Activated gamma-delta T cell treated with Interleukin-2 at 50 U/mL for 16 hours (primary cell): Measurements from ENCODE around the gene VIPR2.

Experiments
- DNase-seq: peaks from one replicate; pipeline ENCODE4 v3.0.0-alpha.2; 2020

The VIPR2 gene

DNA sequence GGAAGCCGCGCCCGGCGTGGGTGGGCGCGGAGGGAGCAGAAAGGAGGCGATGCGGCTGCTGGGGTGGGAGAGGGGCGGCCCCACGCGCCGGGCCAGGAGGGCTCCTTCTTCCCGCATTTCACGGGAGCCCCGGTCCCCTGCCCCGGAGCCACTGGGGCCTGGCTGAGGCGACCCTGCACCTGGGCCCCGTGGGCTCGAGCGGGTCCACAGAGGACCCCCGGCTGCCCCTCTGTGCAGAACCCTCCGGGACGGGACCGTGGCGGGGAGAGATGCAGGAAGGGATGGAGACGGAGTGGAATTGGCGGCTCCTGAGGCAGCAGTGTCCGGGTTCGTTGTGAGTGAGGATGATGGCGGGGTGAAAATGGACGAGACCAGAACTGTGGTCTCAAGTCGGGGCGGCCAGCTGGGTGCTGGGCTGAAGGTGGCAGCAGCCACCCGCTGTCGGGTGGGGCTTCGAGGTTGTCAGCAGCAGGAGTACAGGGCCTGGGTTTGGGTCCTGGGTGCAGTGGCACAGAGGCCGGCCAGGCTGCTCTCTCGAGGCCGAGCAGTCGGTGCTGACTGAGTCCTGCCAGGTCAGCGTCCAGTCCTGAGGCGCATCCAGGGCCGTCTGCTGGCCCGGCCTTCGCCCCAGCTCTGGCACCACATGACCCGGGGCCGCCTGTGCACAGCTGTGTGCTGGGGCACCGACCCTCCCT, 80.4 kb downstream of the VIPR2 start:
- no peak for DNase-seq

GRCh38 chr7:159063046-159063840, 81.4 kb downstream of the VIPR2 start:
- no peak for DNase-seq

DNA sequence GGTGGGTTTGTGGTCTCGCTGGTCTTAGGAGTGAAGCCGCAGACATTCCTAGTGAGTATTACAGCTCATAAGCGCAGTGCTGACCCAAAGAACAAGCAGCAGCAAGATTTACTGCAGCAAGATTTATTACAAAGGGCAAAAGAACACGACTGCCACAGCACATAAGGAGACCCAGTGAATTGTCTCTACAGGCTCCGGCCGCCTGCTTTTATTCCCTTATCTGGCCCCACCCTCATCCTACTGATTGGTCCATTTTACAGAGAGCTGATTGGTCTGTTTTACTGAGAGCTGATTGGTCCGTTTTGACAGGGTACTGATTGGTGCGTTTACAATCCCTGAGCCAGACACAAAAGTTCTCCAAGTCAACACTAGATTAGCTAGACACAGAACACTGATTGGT, 82.1 kb downstream of the VIPR2 start:
- no peak for DNase-seq

- no peak for DNase-seq
These were observed 82.9 kb downstream of the VIPR2 start for GRCh38 chr7:159061674-159062212.

DNA sequence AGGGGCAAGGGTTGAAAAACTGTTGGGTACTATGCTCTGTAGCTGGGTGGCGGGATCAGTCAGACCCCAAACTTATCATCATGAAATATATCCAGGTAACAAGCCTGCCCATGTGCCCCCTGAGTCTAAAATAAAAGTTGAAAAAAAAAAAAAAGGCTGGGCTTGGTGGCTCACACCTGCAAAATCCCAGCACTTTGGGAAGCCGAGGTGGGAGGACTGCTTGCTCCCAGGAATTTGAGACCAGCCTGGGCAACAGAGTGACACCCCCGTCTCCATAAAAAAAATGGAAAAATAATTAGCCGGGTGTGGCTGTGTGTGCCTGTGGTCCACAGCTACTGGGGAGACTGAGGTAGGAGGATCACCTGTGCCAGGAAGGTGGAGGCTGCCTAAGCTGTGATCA, 83.5 kb downstream of the VIPR2 start:
- no peak for DNase-seq

DNA sequence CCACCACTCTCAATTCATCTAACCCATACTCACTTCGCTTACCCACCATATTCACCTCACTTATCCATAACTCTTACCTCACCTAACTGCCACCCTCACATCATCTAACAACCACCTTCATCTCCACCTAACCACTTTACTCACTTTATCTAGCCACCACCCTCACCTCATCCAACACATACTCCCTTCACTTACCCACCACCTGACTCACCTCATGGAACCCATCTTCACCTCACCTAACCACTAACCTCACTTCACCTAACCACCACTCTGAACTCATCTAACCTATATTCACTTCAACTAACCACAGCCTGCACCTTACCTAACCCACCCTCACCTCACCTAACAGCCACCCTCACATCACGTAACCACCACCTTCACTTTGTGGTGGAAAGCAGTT, 84.2 kb downstream of the VIPR2 start:
- no peak for DNase-seq

DNA sequence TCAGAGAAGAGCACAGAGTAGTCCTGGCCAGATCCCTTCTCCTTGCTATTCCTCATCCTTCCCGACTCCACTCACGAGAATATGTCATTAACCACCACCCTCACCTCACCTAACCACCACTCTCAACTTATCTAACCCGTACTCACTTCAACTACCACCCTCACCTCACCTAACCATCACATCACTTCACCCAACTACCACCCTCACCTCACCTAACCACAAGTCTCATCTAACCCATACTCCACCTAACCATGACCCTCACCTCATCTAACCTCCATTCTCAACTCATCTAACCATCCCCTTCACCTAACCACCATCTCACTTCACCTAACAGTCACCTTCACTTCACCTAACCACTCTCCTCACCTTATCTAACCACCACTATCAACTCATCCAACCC, 85.0 kb downstream of the VIPR2 start:
- DNase-seq = no peak

DNA sequence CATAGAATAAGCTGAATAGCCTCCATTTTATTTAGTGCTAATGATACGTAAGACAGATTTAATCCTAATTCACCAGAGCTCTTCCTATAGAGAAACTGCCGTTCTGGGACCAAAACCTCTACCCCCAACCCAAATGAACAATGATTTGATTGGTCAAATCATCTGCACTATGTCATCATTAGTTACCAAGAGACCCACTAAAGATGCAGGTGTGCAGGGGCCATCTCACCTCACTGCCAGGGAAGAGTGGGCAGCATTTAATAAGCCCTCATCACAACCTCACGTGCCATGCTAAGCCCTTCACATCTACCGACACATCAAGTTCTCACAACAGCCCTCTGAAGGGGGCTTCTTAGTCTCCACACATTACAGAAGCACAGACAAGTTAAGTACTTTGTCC, 87.0 kb downstream of the VIPR2 start:
- no peak for DNase-seq

- no peak for DNase-seq
These were observed 87.9 kb downstream of the VIPR2 start for GRCh38 chr7:159056737-159057136.

GRCh38 chr7:159051916-159052315, 92.8 kb downstream of the VIPR2 start:
- DNase-seq = no peak

DNA sequence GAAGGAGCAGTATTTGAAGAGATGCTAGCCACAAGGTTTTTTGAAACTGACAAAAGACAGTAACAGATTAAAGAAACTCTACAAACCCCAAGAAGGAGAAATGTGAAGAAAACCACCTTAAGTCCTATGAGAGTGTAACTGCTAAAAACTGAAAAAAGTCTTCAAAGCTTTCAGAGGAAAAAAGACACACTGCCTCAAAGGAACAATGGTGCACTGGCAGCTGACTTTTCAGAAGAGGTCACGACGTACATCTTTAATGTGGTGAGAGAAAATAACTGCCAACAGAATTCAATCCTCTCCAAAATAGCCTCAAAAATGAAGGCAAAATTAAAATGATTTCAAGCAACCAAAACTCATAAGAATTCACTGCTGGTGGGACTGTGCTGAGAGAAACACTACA, 94.0 kb downstream of the VIPR2 start:
- no peak for DNase-seq

DNA sequence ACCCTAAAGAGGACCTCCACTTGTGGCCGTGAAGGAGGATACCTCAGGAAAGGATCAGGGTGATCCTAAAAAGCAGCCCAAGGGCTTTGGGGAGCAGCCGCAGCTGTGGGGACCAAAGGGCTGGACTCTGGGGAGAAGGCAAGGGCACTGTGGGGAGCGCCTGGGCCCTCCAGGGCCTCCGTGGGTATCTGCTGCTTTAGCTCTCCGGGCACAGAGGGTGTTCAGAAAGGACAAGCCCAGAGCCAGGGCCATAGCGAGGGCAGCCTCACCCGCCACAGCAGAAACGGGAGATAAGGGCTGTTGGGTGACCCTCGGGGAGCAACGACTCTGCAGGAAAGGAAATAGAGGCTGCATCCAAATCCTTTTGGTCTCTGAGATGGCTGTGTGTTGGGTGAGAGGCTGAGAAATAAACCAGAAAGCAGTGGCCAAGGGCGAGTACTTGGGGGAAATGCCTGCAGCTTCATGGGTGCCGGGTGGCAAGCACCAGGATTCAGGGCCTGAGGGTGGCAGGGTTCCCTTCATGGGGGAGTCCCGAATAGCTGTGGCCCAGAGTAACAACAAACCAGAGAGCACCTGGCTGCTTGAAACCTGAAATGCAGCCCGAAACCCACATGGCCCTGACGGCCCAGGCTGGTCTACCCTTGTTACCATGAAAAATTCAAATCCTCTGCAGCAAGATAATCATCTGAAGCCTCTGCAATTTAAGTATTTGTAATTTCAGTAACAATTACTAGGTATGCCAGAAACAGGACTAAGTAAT, 95.2 kb downstream of the VIPR2 start:
- DNase-seq = no peak

- DNase-seq = no peak
These were observed 96.0 kb downstream of the VIPR2 start for GRCh38 chr7:159048656-159049055.

DNA sequence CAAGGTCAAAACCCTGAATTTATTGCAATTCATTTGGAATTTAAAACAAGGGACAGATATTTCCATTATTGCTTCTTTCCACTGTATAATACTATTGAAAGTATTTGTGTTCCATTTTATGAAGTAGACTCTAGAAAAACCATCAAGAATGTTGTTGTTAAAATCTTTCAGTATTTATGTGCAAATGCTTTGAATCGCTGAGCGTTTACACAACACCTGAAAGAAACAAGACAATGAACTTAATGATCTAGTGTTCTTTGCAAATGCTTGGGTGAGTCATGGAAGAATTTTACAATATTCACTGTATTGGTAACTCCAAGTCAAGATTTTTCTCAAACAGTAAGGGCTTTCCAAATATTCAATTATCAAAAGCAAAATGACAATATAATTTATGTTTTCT, 97.1 kb downstream of the VIPR2 start:
- DNase-seq = no peak

DNA sequence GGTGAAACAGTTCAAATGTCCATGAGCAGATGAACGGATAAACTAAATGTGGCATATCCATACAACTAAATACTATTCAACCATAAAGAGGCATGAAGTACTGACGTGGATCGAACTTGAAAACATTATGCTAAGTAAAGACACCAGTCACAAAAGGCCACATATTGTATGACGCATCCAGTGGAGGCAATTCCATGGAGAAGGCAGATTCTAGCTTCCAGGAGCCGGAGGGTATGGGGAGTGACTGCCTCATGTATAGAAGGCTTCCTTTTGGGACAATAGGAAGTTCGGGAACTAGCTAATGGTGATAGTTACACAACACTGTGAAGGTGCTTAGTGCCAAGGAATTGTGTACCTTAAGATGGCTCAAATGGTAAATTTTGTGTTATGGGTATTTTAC, 98.4 kb downstream of the VIPR2 start:
- no peak for DNase-seq

GRCh38 chr7:159045839-159046238, 98.8 kb downstream of the VIPR2 start:
- DNase-seq = no peak

DNA sequence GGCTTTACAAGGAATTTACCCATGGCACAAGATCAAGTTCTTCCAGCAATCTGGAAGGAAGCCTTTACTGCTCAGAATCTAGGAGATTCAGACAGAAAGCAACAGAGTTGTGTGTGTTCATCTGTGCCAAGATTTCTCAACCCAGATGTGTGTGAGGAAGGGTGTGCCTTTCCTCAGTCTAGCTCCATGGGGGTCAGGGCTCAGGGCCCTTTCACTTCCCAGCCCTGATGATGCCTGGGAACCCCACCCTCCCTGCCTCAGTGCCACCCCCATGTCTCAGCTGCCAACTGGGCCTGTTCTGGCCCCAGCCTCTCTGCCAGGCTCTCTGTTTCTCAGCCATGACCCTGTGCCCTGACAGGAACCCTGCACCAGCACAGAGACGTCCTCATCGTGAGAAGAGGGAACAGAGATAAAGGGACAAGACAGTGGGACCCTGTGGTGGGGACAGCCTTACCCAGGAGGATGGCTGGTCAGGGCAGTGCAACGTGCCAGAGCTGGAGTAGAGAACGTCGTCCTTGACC, 102.0 kb downstream of the VIPR2 start:
- DNase-seq = no peak

GRCh38 chr7:159042103-159042502, 102.6 kb downstream of the VIPR2 start:
- DNase-seq = no peak

DNA sequence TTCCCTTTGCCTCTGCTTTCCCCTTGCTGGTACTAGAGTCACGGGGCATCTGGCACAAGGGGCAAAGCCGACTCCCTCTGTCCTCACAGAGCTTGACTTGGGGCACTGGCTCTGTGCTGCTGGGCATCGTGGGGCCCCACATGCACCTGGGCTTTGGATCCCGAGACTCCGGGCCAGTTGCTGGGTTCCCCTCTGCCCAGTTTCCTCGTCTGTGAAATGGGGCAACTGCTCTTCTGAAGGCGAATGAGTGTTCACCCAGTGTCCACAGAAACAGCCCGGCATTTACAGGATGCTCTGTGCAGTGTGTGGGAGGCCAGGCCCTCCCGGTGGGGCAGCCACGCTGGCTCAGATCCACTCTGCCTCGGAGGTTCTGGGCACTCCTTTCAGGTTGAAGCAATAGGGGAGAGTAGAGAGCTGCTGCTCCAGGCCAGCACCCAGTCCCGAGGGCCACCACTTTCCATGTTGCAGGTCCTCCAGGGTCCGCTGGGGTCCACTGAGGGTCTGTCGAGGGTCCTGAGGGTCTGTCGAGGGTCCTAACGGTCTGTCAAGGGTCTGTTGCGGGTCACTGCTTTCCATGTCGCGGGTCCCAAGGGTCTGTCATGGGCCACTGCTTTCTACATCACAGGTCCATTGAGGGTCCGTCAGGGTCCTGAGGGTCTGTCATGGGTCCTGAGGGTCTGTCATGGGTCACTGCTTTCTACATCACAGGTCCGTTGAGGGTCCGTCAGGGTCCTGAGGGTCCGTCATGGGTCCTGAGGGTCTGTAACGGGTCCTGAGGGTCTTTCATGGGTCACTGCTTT, 103.6 kb downstream of the VIPR2 start:
- no peak for DNase-seq

DNA sequence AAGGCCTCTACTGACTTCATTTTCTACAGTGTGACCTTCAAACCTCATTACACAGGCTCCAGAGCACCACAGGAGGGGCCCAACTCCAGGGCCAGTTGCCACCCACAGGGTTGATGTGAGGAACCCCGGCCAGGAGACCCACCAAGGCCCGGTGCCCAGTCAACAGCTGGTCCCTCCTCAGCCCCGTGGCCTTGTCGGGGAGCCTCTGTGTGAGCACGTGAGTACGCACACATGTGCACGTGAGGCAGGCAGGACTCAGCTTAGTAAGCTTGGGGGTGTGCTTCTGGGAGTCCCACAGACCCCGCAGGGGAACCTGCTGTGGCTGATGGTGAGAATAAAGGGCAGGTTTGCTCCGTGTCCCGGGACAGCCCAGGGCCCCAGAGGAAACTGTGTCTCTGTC, 104.5 kb downstream of the VIPR2 start:
- DNase-seq = no peak

- DNase-seq = no peak
These were observed 105.0 kb downstream of the VIPR2 start for GRCh38 chr7:159039716-159040115.

DNA sequence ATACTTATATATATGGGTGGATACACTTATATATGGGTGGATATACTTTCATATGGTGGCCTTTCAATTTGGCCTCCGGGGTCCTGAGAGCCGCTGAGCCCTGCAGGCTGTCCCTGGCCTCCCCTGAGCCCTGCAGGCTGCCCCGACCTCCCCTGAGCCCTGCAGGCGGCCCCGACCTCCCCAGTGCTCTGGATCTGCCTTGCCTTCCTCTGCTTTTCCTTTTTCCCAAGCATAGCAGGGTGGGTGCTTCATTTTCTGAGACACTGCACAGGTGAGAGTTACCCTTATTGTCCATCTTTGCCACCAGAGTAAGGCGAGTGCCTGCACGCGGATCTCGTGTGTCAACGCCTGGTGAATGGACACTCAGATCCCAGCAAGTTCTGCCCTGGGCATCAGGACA, 106.6 kb downstream of the VIPR2 start:
- no peak for DNase-seq
